GM10248 (cell line): Measurements from ENCODE around the gene GFRA3.

ENCODE experiments used
- CTCF ChIA-PET: fragments of 300-600 bp; sonication (Branson Sonifier 250); formaldehyde crosslinking; extraction: SDS; loops from one replicate; lab custom pipeline; 2021; ENCODE audit warnings: antibody characterized with exemption; lab: Yijun Ruan, JAX
- POLR2A ChIA-PET: fragments of 350-650 bp; sonication (Branson Sonifier 250); formaldehyde crosslinking; extraction: SDS; loops from one replicate; lab custom pipeline; 2020; ENCODE audit warnings: antibody characterized with exemption; lab: Yijun Ruan, JAX
- DNase-seq: peaks from one replicate; pipeline ENCODE4 v3.0.0; 2012; ENCODE audit errors: extremely low spot score
- TF ChIP-seq, protein P1 (sequence below): IDR thresholded peaks from 2 replicates; pipeline ENCODE4 v1.5.1; 2012; ENCODE audit warnings: mild to moderate bottlenecking, low read depth; ENCODE audit errors: extremely low read depth, missing control alignments, control extremely low read depth

The GFRA3 gene

GRCh38 chr5:138273834-138274188 is 610 bp downstream of the GFRA3 start:
- ChIA-PET CTCF (interaction anchor here (1.0 kb wide), 1 partner anchor 23 kb away, joined by 3 read pairs; no protein-coding TSS in a partner anchor), POLR2A (no interaction called here)
- TF ChIP-seq, protein P1, sequence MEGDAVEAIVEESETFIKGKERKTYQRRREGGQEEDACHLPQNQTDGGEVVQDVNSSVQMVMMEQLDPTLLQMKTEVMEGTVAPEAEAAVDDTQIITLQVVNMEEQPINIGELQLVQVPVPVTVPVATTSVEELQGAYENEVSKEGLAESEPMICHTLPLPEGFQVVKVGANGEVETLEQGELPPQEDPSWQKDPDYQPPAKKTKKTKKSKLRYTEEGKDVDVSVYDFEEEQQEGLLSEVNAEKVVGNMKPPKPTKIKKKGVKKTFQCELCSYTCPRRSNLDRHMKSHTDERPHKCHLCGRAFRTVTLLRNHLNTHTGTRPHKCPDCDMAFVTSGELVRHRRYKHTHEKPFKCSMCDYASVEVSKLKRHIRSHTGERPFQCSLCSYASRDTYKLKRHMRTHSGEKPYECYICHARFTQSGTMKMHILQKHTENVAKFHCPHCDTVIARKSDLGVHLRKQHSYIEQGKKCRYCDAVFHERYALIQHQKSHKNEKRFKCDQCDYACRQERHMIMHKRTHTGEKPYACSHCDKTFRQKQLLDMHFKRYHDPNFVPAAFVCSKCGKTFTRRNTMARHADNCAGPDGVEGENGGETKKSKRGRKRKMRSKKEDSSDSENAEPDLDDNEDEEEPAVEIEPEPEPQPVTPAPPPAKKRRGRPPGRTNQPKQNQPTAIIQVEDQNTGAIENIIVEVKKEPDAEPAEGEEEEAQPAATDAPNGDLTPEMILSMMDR: no peak
- no peak for DNase-seq

- DNase-seq: no peak
- ChIA-PET CTCF (no interaction called here), POLR2A (no interaction called here)
- TF ChIP-seq, protein P1: no peak
Observed at GRCh38 chr5:138272681-138273080, 1.7 kb downstream of the GFRA3 start.

DNA sequence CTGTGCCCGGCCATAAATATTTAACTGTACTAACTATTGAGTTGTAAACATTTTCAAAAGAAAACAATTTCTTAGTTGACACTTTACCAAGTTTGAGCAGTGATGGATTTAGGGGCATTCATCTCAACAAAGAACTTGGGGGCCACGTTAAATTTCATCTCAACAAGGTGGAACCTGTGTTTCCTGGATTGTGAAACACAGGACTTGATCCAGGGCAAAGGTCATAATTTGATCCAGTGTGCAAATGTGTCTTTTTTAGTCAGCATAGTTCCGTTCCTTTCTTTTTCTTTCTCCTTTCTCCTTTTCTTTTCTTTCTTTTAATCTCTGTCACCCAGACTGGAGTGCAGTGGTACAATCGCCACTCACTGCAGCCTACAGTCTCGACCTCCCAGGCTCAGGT is 3.1 kb downstream of the GFRA3 start:
- CTCF ChIA-PET: no interaction called here

DNA sequence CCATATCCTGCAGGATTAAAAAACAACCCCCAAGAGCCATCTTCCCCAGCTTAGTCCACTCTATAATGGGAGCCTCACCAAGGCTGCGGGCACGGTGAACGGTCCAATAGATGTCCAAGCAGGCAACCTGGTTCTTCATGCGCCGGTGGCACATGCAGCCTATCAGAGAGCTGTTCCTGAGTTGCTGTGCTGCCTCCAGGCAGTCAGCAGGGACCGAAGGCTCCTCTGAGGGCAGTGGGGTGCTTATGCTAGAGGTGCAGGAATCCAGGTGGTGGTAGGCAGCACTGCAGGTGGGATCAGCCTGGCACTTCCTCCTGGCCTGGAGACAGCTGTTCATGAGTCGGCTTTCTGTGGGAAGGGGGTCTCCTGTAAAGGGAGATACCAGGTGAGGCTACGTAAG is 10.2 kb downstream of the GFRA3 start:
- DNase-seq: no peak
- TF ChIP-seq, protein P1: no peak
- POLR2A ChIA-PET: no interaction called here
- CTCF ChIA-PET: interaction anchor here (1.3 to 2.0 kb wide), 2 partner anchors 20 to 89 kb away, joined by 3 to 10 read pairs; partner anchors contain the start of gene KDM3B

More for the DNA sequence above, 3.1 kb downstream of the GFRA3 start:
- TF ChIP-seq, protein P1: no peak
- POLR2A ChIA-PET: no interaction called here
- no peak for DNase-seq

- ChIA-PET CTCF (interaction anchor here (1.3 to 2.0 kb wide), 3 partner anchors 10 to 89 kb away, joined by 3 to 10 read pairs (median 5); partner anchors contain the start of gene KDM3B), POLR2A (no interaction called here)
- no peak for DNase-seq
- TF ChIP-seq, protein P1: no peak
Observed at GRCh38 chr5:138263581-138263980, 10.8 kb downstream of the GFRA3 start.

GRCh38 chr5:138258704-138259292 is 15.6 kb downstream of the GFRA3 start:
- DNase-seq: no peak
- ChIA-PET CTCF (interaction anchor here (1.2 to 1.5 kb wide), 2 partner anchors 14 to 94 kb away, joined by 3 to 4 read pairs; partner anchors contain the start of gene KDM3B), POLR2A (no interaction called here)
- TF ChIP-seq, protein P1: no peak
